ENCODE results near the gene RHOV.

RHOV gene

DNA sequence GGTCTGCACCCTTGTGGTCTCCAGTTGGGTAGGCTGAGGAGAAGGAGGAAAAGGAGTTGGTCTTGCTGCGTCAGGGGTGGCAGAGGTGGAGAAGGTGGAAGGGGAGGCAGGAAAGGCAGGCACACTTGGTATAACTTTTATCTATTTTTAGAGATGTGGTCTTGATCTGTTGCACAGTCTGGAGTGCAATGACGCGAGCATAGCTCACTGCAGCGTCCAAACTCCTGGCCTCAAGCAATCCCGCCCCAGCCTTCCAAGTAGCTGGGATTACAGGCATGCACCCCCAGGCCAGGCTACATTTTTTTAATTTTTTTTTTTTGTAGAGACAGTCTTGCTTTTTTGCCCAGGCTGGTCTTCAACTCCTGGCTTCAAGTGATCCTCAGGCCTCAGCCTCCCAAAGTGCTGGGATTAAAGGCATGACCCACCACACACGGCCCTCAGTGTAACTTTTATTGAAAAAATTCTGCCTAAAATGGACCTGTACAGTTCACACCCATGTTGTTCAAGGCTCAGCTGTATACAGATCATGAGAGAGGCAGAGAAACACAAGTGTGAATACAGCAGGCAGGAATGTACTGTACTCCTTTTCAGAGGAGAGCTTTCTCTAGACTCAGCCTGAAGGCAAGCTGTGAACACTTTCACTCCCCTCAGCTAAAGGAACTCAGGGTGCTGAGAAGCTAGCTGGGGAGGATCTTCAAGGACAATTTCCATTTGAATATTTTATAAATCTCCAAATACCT lies 2.1 kb upstream of the RHOV start:
- no peak overlapping the region for H3K4me3 ChIP-seq (ENCODE audit: control insufficient read depth, low read depth, low read length)
- DNase-seq (ENCODE audit: low read depth), result no peak
- TF ChIP-seq, protein P1, sequence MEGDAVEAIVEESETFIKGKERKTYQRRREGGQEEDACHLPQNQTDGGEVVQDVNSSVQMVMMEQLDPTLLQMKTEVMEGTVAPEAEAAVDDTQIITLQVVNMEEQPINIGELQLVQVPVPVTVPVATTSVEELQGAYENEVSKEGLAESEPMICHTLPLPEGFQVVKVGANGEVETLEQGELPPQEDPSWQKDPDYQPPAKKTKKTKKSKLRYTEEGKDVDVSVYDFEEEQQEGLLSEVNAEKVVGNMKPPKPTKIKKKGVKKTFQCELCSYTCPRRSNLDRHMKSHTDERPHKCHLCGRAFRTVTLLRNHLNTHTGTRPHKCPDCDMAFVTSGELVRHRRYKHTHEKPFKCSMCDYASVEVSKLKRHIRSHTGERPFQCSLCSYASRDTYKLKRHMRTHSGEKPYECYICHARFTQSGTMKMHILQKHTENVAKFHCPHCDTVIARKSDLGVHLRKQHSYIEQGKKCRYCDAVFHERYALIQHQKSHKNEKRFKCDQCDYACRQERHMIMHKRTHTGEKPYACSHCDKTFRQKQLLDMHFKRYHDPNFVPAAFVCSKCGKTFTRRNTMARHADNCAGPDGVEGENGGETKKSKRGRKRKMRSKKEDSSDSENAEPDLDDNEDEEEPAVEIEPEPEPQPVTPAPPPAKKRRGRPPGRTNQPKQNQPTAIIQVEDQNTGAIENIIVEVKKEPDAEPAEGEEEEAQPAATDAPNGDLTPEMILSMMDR (conservative IDR thresholded peaks at IDR 0.05; ENCODE audit: control insufficient read depth, insufficient read depth, low read depth, low read length), result no peak

DNA sequence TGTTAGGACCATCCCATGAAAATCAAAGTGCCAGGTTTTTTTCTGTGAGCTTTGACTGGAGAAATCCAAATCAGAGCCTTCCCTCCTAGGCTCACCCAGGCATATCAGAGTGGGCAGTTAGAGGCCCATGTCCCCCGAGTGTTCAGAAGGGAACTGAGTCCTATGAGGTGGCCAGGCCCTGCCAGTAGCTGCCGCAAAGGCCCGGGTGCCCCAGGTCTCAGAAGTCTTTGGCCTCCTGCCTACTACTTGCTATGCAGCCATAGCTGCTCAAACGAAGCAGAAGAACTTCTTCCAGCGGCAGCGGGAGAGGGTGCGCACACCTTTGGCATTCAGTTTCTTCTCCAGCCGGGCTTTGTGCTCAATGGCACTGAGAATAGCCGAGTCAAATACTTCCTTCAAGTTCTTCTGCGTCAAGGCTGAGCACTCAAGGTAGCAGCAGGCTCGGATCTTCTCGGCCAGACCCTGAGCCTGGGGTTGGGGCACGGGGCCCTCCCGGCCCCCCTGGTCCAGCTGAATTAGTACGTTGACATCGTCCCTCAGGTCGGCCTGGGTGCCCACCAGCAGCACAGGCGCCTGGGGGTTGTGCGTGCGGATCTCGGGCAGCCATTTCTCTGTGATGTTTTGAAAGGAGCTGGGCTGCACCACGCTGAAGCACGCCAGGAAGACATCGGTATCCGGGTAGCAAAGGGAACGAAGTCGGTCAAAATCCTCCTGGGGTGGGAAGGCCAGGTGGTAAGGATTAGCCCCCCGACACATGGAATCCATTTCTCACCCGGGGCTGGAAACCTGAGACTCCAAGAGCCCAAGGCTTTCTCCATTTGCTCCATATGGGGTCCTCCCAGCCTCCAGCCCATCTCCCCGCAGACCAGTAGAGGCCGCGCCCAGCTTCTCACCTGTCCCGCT lies 992 bp downstream of the RHOV start:
- DNase-seq (ENCODE audit: low read depth), result no peak
- TF ChIP-seq, protein P1 (conservative IDR thresholded peaks at IDR 0.05; ENCODE audit: control insufficient read depth, insufficient read depth, low read depth, low read length), result no peak
- H3K4me3 ChIP-seq (ENCODE audit: control insufficient read depth, low read depth, low read length), result no peak overlapping the region

DNA sequence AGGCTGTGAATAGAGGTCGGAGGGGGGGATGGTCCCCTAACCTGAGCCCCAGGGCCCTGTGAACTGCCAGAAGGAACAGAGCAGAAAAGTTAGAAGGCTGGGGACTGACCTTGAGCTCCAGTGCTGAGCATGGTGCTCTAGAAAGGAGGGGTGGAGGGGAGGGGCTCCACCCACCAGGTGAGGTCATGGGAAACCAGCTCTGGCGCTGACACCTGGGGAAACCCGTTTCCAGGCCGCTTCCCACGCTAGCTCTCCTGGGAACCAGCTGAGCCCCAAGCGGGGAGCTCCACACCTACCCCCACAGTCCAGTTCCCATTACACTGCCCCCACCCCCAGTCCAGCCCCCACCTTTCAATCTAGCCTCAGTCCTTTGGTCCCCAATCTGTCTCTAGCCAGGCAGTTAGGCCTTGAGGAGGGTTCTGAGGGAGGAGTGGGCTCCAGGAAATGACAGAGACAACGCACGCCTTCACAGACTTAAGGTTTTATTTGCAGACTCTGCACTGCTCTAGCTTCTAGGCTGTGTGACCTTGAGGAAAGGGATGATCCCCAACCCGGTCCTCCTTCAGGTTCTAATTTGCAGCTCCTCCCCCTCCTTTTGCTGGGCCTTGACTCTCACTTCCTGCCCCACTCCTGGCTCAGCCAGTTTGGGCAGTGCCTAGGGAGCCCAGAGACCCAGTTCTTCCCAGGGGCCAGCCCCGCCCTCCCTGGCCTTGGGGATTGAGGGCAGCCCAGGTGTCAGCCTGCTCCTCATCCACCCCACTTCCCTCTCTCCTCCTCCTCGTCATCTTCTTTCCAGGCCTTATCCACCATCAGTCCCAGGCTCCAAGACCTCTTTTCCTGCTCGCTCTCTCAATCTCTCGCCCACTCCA lies 2.1 kb downstream of the RHOV start:
- no peak for DNase-seq (ENCODE audit: low read depth)
- TF ChIP-seq, protein P1 (conservative IDR thresholded peaks at IDR 0.05; ENCODE audit: control insufficient read depth, insufficient read depth, low read depth, low read length), result no peak
- no peak overlapping the region for H3K4me3 ChIP-seq (ENCODE audit: control insufficient read depth, low read depth, low read length)

DNA sequence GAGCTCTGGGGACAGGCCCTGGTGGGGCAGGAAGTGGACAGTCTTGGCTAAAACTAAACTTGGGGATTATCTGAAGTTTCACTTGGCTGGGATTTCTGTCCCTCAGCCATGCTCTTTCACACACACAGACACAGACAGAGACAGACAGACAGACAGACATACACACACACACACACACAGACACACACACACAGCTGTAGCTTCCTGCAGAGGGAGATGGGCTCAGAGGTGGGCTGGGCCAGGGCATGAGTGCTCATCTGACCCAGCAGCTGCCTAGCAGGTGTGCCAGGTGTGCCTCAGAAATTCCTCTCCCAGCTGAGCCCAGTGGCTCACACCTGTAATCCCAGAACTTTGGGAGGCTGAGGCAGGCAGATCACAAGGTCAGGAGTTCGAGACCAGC lies 3.3 kb downstream of the RHOV start:
- no peak for DNase-seq (ENCODE audit: low read depth)
- no peak overlapping the region for H3K4me3 ChIP-seq (ENCODE audit: control insufficient read depth, low read depth, low read length)
- TF ChIP-seq, protein P1 (conservative IDR thresholded peaks at IDR 0.05; ENCODE audit: control insufficient read depth, insufficient read depth, low read depth, low read length), result no peak

DNA sequence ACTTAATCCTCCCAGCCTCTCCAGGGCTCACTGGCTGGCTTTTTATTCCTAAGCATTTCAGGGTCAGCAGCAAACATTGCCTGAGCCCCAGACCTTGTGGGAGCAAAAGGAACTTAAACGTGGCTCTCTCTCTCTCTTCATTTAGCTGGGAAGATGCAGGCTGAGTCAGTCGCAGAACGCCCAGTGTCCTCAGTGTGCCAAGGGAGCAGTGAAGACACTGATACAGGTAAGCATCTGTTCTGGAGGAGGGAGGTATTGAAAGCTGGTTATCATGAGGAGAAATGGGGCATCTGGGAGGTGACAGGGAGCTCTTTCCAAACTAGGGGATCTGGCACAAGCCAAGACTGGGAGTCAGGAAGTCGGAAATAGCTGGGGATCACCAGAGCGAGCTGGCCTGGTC lies 4.3 kb downstream of the RHOV start:
- DNase-seq (ENCODE audit: low read depth), result no peak
- TF ChIP-seq, protein P1 (conservative IDR thresholded peaks at IDR 0.05; ENCODE audit: control insufficient read depth, insufficient read depth, low read depth, low read length), result no peak
- no peak overlapping the region for H3K4me3 ChIP-seq (ENCODE audit: control insufficient read depth, low read depth, low read length)

DNA sequence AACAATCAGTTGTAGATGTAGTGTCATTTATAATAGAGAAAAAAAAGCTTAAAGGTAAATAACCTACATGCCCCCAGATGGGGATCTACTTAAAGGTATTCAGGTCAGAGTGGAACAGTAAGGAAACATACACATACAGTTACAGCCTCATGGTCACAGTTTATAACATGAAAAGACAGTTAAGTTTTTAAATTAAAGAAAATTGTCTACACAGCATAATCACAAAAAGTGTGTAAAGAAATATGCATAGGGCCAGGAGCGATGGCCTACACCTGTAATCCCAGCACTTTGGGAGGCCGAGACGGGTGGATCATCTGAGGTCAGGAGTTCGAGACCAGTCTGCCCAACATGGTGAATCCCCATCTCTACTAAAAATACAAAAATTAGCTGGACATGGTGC lies 6.8 kb downstream of the RHOV start:
- DNase-seq (ENCODE audit: low read depth), result no peak
- TF ChIP-seq, protein P1 (conservative IDR thresholded peaks at IDR 0.05; ENCODE audit: control insufficient read depth, insufficient read depth, low read depth, low read length), result no peak

More for the DNA sequence above, 6.8 kb downstream of the RHOV start:
- H3K4me3 ChIP-seq (ENCODE audit: control insufficient read depth, low read depth, low read length), result no peak overlapping the region
